Ascending aorta (tissue), 2 donors: ENCODE measurements around the gene STXBP1. TPM values are rescaled to one million over a fixed set of nuclear protein-coding genes. Genes with fewer than 3 reads are reported as not detected.

Experiments used
- DNase-seq, 2 donors: peaks; one replicate each; pipeline ENCODE4 v3.0.0-alpha.2; 2019; ENCODE audit warnings: low spot score in 2 of 2
- H3K27ac ChIP-seq, 2 donors: fragments of 200-600 bp; sonication (generic); one replicate each; pipeline ENCODE4 v1.5.1; 2016 to 2017; ENCODE audit warnings: mild to moderate bottlenecking in 1 of 2
- H3K27me3 ChIP-seq: fragments of 200-600 bp; sonication (generic); one replicate; pipeline ENCODE4 v1.5.1; 2017
- H3K36me3 ChIP-seq, 2 donors: fragments of 200-600 bp; sonication (generic); one replicate each; pipeline ENCODE4 v1.5.1; 2016
- H3K4me1 ChIP-seq, 2 donors: fragments of 200-600 bp; sonication (generic); one replicate each; pipeline ENCODE4 v1.5.1; 2016 to 2017; ENCODE audit warnings: mild to moderate bottlenecking in 1 of 2
- H3K4me3 ChIP-seq, 2 donors: fragments of 200-600 bp; sonication (generic); one replicate each; pipeline ENCODE4 v1.5.1; 2016 to 2017; ENCODE audit warnings: mild to moderate bottlenecking in 1 of 2
- H3K9me3 ChIP-seq, 2 donors: fragments of 200-600 bp; sonication (generic); one replicate each; pipeline ENCODE4 v1.5.1; 2016
- CTCF ChIP-seq, 3 experiments: fragments of 200-600 bp in 2 of 3; fragments of 450-650 bp in 1 of 3; sonication (generic) in 2 of 3; IDR thresholded peaks; one replicate each; pipeline ENCODE4 v1.5.1; 2016 to 2019; ENCODE audit warnings: antibody characterized with exemption in 3 of 3, mild to moderate bottlenecking in 1 of 3, moderate library complexity in 1 of 3
- intact Hi-C: fragments of 100-400 bp; cut with DNase I; formaldehyde crosslinking; loops from one replicate; pipeline ENCODE4 v1.15.1; 2023
- total RNA-seq: library from RNA; depleted of rRNA; stranded (reverse); fragments of >200 nt; gene quantifications from one replicate; pipeline ENCODE4 v1.1.0, GENCODE V29; 2016

STXBP1 gene
- total RNA-seq, 1 donor from 2014 or later, result 29.3 TPM

- Histone ChIP-seq H3K27me3 (no peaks in the 10 kb centered on the region), H3K4me3 (no peak overlapping the region), H3K36me3 (no peaks in the 10 kb centered on the region), H3K4me1 (no peaks in the 10 kb centered on the region), H3K9me3 (no peaks in the 10 kb centered on the region), H3K27ac (no peak overlapping the region)
- intact Hi-C loops, result no loop called here
- no peak for DNase-seq
- no peak for TF ChIP-seq CTCF (IDR thresholded peaks at IDR 0.05)
Observed at GRCh38 chr9:127703289-127703946, 91.3 kb downstream of the STXBP1 start.

GRCh38 chr9:127705577-127706379 is 93.7 kb downstream of the STXBP1 start:
- Histone ChIP-seq H3K4me1 (no peaks in the 10 kb centered on the region), H3K36me3 (no peaks in the 10 kb centered on the region), H3K27ac (no peak overlapping the region), H3K27me3 (no peaks in the 10 kb centered on the region), H3K4me3 (no peak overlapping the region), H3K9me3 (no peaks in the 10 kb centered on the region)
- intact Hi-C loops, result no loop called here
- no peak for TF ChIP-seq CTCF (IDR thresholded peaks at IDR 0.05)
- DNase-seq, result no peak

GRCh38 chr9:127706836-127707241 is 94.8 kb downstream of the STXBP1 start, which contains the start of gene CFAP157:
CFAP157 (plus strand) TSS chr9:127706988; CDS start chr9:127707032, 44 bp downstream.
- Histone ChIP-seq H3K36me3 (no peaks in the 10 kb centered on the region), H3K4me1 (no peaks in the 10 kb centered on the region), H3K9me3 (no peaks in the 10 kb centered on the region), H3K27ac (no peak within 1 kb of the TSS), H3K4me3 (no peak within 1 kb of the TSS), H3K27me3 (no peaks in the 10 kb centered on the region)
- intact Hi-C loops, result no loop called here
- no peak for TF ChIP-seq CTCF (IDR thresholded peaks at IDR 0.05)
- DNase-seq, result no peak

- DNase-seq, result no peak
- Histone ChIP-seq H3K36me3 (no peaks in the 10 kb centered on the region), H3K9me3 (no peaks in the 10 kb centered on the region), H3K4me1 (no peaks in the 10 kb centered on the region), H3K27ac (no peak overlapping the region), H3K27me3 (no peaks in the 10 kb centered on the region), H3K4me3 (no peak overlapping the region)
- TF ChIP-seq CTCF (IDR thresholded peaks at IDR 0.05), result no peak
- intact Hi-C loops, result no loop called here
Observed at GRCh38 chr9:127707766-127708165, 95.7 kb downstream of the STXBP1 start.

GRCh38 chr9:127708952-127709587 is 97.0 kb downstream of the STXBP1 start:
- no peak for TF ChIP-seq CTCF (IDR thresholded peaks at IDR 0.05)
- Histone ChIP-seq H3K27me3 (no peaks in the 10 kb centered on the region), H3K9me3 (no peaks in the 10 kb centered on the region), H3K36me3 (no peaks in the 10 kb centered on the region), H3K27ac (no peak overlapping the region), H3K4me3 (no peak overlapping the region), H3K4me1 (peaks cover 0 to under 1% of the 10 kb centered on the region in 2 donors)
- intact Hi-C loops, result no loop called here
- DNase-seq, result no peak
